HG02759 (cell line): ENCODE measurements around the gene ARID5B.

Experiments
- ATAC-seq: cut with Tn5 transposase; IDR thresholded peaks from one replicate; pipeline ENCODE4 v1.9.1; 2021; ENCODE audit warnings: mild to moderate bottlenecking, moderate library complexity; ENCODE audit not compliant: unreplicated experiment

ARID5B gene

GRCh38 chr10:61933859-61934555 is 32.5 kb downstream of the ARID5B start:
- ATAC-seq: no peak

GRCh38 chr10:61935077-61935476 is 33.6 kb downstream of the ARID5B start:
- ATAC-seq: no peak

GRCh38 chr10:61936770-61937169 is 35.3 kb downstream of the ARID5B start:
- ATAC-seq: no peak

GRCh38 chr10:61937631-61938351 is 36.3 kb downstream of the ARID5B start:
- ATAC-seq: peak; percentile 43

GRCh38 chr10:61939902-61940301 is 38.4 kb downstream of the ARID5B start:
- ATAC-seq: no peak

- ATAC-seq: no peak
These were observed 39.7 kb downstream of the ARID5B start for GRCh38 chr10:61941202-61941681.

- ATAC-seq: no peak
These were observed 41.3 kb downstream of the ARID5B start for GRCh38 chr10:61942604-61943461.

- peak; percentile 44 for ATAC-seq
These were observed 42.3 kb downstream of the ARID5B start for GRCh38 chr10:61943674-61944378.

GRCh38 chr10:61944410-61945147 is 43.1 kb downstream of the ARID5B start:
- ATAC-seq: no peak

- no peak for ATAC-seq
These were observed 48.2 kb downstream of the ARID5B start for GRCh38 chr10:61949687-61950086.

- no peak for ATAC-seq
These were observed 49.1 kb downstream of the ARID5B start for GRCh38 chr10:61950449-61951143.

GRCh38 chr10:61951144-61951483 is 49.6 kb downstream of the ARID5B start:
- no peak for ATAC-seq

GRCh38 chr10:61952028-61952674 is 50.7 kb downstream of the ARID5B start:
- ATAC-seq: no peak

GRCh38 chr10:61953183-61953582 is 51.7 kb downstream of the ARID5B start:
- ATAC-seq: no peak

- ATAC-seq: no peak
These were observed 56.3 kb downstream of the ARID5B start for GRCh38 chr10:61957806-61958205.

GRCh38 chr10:61958311-61958710 is 56.8 kb downstream of the ARID5B start:
- no peak for ATAC-seq

- no peak for ATAC-seq
These were observed 57.3 kb downstream of the ARID5B start for GRCh38 chr10:61958805-61959204.

GRCh38 chr10:61959814-61960213 is 58.3 kb downstream of the ARID5B start:
- no peak for ATAC-seq
